Neural crest cell (in vitro differentiated cells): Measurements from ENCODE around the gene C3orf52. TPM values are rescaled to one million over a fixed set of nuclear protein-coding genes. Genes with fewer than 3 reads are reported as not detected.

Experiments
- DNase-seq: peaks from one replicate; pipeline ENCODE4 v3.0.0; 2021; ENCODE audit warnings: low read depth, mixed read lengths, low spot score
- H3K27ac Mint-ChIP-seq: one replicate; pipeline ENCODE4 v1.8.0; 2021; ENCODE audit warnings: mild to moderate bottlenecking, mixed read lengths; ENCODE audit not compliant: unreplicated experiment
- H3K27me3 Mint-ChIP-seq: 2 replicates; pipeline ENCODE4 v1.8.0; 2021; ENCODE audit warnings: low read depth, mild to moderate bottlenecking, mixed read lengths
- H3K36me3 Mint-ChIP-seq: 2 replicates; pipeline ENCODE4 v1.8.0; 2021; ENCODE audit warnings: low read depth, mild to moderate bottlenecking, mixed read lengths
- H3K4me1 Mint-ChIP-seq: 2 replicates; pipeline ENCODE4 v1.8.0; 2021; ENCODE audit warnings: mixed read lengths
- H3K4me3 Mint-ChIP-seq: one replicate; pipeline ENCODE4 v1.8.0; 2021; ENCODE audit warnings: mild to moderate bottlenecking, mixed read lengths
- H3K9me3 Mint-ChIP-seq: 2 replicates; pipeline ENCODE4 v1.8.0; 2021; ENCODE audit warnings: mixed read lengths
- total RNA-seq: library from RNA; stranded (reverse); gene quantifications from 2 replicates; pipeline ENCODE4 v1.2.1, GENCODE V29; 2021
- TF ChIP-seq, protein P1 (sequence below): fragments of 200-600 bp; sonication (generic); conservative IDR thresholded peaks from 2 replicates; pipeline ENCODE4 v1.5.0; 2021; ENCODE audit warnings: antibody characterized with exemption, mild to moderate bottlenecking

C3orf52 gene
- total RNA-seq, 1 donor from 2014 or later, result 22.5 TPM

DNA sequence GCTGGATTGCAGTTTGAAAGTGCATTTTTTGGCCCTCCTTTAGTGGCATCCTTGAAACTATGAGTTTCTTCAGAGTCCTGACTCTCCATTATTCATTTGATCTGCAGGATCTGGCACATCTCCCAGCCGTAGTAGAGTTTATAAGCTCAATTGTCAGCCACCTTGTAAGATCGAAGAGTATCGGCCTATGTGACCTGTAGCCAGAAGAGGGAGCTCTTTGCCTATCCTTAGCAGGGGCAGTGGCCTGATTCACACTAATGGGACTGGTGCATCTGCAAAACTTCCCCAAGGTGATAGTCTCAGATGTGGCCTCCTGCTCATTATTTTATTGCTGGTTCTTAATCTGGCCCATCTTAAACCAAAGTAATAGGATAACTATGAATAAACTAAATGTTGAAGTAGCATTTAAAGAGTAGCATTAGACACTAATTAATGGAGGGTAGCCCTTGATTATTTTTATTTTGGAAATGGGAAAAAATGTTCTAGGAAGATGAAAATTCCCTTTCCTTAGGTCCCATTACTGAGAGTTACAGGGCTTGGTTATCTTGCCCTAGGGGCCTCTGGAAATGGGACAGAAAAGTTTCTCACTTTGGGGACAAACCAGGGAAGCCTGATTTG lies 25.7 kb downstream of the C3orf52 start:
- DNase-seq, result peak; percentile 46
- Mint-ChIP-seq H3K9me3 (no peaks in the 10 kb centered on the region), H3K36me3 (peaks cover 9% of the 10 kb centered on the region), H3K4me1 (peaks cover 42% of the 10 kb centered on the region), H3K27me3 (no peaks in the 10 kb centered on the region), H3K27ac (no peak overlapping the region), H3K4me3 (no peak overlapping the region)
- TF ChIP-seq, protein P1, sequence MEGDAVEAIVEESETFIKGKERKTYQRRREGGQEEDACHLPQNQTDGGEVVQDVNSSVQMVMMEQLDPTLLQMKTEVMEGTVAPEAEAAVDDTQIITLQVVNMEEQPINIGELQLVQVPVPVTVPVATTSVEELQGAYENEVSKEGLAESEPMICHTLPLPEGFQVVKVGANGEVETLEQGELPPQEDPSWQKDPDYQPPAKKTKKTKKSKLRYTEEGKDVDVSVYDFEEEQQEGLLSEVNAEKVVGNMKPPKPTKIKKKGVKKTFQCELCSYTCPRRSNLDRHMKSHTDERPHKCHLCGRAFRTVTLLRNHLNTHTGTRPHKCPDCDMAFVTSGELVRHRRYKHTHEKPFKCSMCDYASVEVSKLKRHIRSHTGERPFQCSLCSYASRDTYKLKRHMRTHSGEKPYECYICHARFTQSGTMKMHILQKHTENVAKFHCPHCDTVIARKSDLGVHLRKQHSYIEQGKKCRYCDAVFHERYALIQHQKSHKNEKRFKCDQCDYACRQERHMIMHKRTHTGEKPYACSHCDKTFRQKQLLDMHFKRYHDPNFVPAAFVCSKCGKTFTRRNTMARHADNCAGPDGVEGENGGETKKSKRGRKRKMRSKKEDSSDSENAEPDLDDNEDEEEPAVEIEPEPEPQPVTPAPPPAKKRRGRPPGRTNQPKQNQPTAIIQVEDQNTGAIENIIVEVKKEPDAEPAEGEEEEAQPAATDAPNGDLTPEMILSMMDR, result peak; percentile 86

DNA sequence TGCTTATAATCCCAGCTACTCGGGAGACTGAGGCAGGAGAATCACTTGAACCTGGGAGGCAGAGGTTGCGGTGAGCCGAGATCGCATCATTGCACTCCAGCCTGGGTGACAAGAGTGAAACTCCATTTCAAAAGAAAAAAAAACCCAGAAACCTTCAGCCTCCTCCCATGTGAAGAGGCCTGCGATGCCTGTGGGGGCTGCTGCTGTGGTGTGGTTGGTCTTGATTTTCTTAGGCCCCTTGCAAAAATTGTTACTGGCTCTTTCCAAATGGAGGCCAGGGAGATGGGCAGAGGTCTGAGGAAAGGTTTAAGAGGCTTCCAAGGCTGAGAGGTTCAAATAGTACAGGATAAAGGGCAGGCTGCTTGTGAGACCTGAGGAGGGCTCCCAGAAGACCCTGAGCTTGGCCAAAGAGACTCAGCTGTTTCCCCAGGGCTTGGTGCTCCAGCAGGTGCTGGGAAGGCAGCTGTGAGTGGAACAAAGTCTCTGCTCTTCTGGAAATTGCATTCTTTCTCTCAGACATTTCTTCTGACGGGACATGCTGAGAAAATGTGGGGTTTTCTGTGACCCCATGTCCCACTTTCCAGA lies 28.5 kb downstream of the C3orf52 start:
- DNase-seq, result no peak
- Mint-ChIP-seq H3K27me3 (no peaks in the 10 kb centered on the region), H3K4me1 (peaks cover 68% of the 10 kb centered on the region), H3K36me3 (peaks cover 20% of the 10 kb centered on the region), H3K9me3 (no peaks in the 10 kb centered on the region), H3K4me3 (no peak overlapping the region), H3K27ac (no peak overlapping the region)
- TF ChIP-seq, protein P1, result no peak

GRCh38 chr3:112115161-112115739 lies 29.1 kb downstream of the C3orf52 start:
- TF ChIP-seq, protein P1, result no peak
- Mint-ChIP-seq H3K4me3 (no peak overlapping the region), H3K4me1 (peaks cover 74% of the 10 kb centered on the region), H3K27ac (no peak overlapping the region), H3K27me3 (no peaks in the 10 kb centered on the region), H3K9me3 (no peaks in the 10 kb centered on the region), H3K36me3 (peaks cover 23% of the 10 kb centered on the region)
- DNase-seq, result no peak

DNA sequence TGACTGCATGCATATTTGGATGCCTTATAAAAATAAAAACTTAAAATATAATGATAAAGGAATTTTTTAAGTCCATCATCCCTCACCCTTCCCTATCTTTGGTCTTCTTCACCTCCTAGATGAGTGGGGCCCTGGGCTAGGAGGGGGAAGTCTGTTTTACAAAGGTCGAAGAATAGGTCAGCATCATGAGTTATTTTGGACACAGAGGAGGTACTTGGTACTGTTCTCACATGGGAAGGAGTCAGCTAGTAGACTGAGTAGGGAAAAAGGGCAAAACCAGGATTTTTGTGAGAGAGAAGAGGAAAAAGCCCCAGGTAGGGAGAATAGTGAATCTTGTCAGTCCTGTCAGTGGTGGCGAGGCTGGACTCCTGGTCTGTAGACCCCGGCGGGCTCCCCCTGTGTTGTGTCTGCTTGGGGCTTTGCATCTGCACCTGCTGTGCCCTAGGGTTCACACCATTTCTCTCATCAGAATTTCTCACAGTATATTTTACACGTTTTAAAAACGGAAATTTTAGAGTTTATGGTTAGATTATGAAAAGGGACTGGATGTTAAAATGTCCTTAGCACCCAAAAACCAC lies 29.7 kb downstream of the C3orf52 start:
- Mint-ChIP-seq H3K4me1 (peaks cover 77% of the 10 kb centered on the region), H3K36me3 (peaks cover 23% of the 10 kb centered on the region), H3K27ac (no peak overlapping the region), H3K4me3 (no peak overlapping the region), H3K27me3 (no peaks in the 10 kb centered on the region), H3K9me3 (no peaks in the 10 kb centered on the region)
- TF ChIP-seq, protein P1, result no peak
- DNase-seq, result no peak

DNA sequence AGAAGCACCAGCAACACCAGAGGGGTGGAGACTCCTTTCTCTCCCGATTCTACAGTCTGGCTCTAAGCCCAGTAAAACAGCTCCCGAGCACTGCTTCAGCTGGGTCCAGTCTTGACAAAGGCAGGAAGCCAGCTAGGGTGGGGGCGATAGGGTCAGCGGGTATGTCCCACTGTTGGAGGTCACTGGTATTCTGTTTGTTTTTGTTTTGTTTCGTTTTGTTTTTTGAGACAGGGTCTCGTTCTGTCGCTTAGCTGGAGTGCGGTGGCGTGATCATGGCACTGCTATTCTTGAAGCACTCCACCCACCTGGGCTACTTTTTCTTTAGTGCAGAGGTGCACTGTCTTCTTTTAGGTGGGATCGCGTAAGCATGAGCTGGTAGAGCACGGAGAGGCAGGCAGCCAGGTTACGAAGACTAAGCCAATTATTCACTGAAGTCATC lies 30.6 kb downstream of the C3orf52 start:
- H3K36me3 Mint-ChIP-seq, result peaks cover 23% of the 10 kb centered on the region
- H3K27ac Mint-ChIP-seq, result peak overlapping the region; percentile 74
- no peak for DNase-seq
- no peak overlapping the region for H3K4me3 Mint-ChIP-seq
- H3K9me3 Mint-ChIP-seq, result no peaks in the 10 kb centered on the region
- TF ChIP-seq, protein P1, result no peak
- no peaks in the 10 kb centered on the region for H3K27me3 Mint-ChIP-seq
- H3K4me1 Mint-ChIP-seq, result peaks cover 74% of the 10 kb centered on the region
